Liver (tissue), 3 donors: Measurements from ENCODE around the gene ACOXL.

Source experiments
- EGR1 ChIP-seq, 2 donors: IDR thresholded peaks; 2 replicates each; pipeline ENCODE4 v1.6.1; 2016 to 2018; ENCODE audit warnings: antibody characterized with exemption in 2 of 2, low read depth in 2 of 2
- FOXA1 ChIP-seq: IDR thresholded peaks from 2 replicates; pipeline ENCODE4 v1.6.1; 2016; ENCODE audit warnings: antibody characterized with exemption
- JUND ChIP-seq, 2 donors: IDR thresholded peaks; 2 replicates each; pipeline ENCODE4 v1.6.1; 2016; ENCODE audit warnings: antibody characterized with exemption in 2 of 2
- RAD21 ChIP-seq, 2 donors: IDR thresholded peaks; 2 replicates each; pipeline ENCODE4 v1.6.1; 2016; ENCODE audit warnings: antibody characterized with exemption in 2 of 2, mild to moderate bottlenecking in 2 of 2
- SP1 ChIP-seq: IDR thresholded peaks from 2 replicates; pipeline ENCODE4 v1.6.1; 2018; ENCODE audit warnings: antibody characterized with exemption, mild to moderate bottlenecking
- TAF1 ChIP-seq: conservative IDR thresholded peaks from 2 replicates; pipeline ENCODE4 v1.6.1; 2016; ENCODE audit warnings: antibody characterized with exemption, mild to moderate bottlenecking
- TF ChIP-seq, protein P1 (sequence below): fragments of 150-350 bp; IDR thresholded peaks from 2 replicates; pipeline ENCODE4 v1.5.1; 2017; ENCODE audit warnings: improper control_type of control experiment, low read depth, low read length; ENCODE audit not compliant: missing input control
- TF ChIP-seq, protein P2 (sequence below): IDR thresholded peaks from 2 replicates; pipeline ENCODE4 v1.6.1; 2016; ENCODE audit warnings: antibody characterized with exemption, mild to moderate bottlenecking
- donor health status: healthy.
- donor health status: healthy.

GRCh38 chr2:110874453-110875383 is 142.3 kb downstream of the ACOXL start:
- TF ChIP-seq EGR1 (IDR thresholded peaks at IDR 0.05; ENCODE audit: low read depth in 2 of 2) (no peak), FOXA1 (no peak), TAF1 (no peak), RAD21 (IDR thresholded peaks at IDR 0.05) (no peak), JUND (IDR thresholded peaks at IDR 0.05) (no peak), SP1 (no peak)
- TF ChIP-seq, protein P1, sequence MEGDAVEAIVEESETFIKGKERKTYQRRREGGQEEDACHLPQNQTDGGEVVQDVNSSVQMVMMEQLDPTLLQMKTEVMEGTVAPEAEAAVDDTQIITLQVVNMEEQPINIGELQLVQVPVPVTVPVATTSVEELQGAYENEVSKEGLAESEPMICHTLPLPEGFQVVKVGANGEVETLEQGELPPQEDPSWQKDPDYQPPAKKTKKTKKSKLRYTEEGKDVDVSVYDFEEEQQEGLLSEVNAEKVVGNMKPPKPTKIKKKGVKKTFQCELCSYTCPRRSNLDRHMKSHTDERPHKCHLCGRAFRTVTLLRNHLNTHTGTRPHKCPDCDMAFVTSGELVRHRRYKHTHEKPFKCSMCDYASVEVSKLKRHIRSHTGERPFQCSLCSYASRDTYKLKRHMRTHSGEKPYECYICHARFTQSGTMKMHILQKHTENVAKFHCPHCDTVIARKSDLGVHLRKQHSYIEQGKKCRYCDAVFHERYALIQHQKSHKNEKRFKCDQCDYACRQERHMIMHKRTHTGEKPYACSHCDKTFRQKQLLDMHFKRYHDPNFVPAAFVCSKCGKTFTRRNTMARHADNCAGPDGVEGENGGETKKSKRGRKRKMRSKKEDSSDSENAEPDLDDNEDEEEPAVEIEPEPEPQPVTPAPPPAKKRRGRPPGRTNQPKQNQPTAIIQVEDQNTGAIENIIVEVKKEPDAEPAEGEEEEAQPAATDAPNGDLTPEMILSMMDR, result no peak
- TF ChIP-seq, protein P2, sequence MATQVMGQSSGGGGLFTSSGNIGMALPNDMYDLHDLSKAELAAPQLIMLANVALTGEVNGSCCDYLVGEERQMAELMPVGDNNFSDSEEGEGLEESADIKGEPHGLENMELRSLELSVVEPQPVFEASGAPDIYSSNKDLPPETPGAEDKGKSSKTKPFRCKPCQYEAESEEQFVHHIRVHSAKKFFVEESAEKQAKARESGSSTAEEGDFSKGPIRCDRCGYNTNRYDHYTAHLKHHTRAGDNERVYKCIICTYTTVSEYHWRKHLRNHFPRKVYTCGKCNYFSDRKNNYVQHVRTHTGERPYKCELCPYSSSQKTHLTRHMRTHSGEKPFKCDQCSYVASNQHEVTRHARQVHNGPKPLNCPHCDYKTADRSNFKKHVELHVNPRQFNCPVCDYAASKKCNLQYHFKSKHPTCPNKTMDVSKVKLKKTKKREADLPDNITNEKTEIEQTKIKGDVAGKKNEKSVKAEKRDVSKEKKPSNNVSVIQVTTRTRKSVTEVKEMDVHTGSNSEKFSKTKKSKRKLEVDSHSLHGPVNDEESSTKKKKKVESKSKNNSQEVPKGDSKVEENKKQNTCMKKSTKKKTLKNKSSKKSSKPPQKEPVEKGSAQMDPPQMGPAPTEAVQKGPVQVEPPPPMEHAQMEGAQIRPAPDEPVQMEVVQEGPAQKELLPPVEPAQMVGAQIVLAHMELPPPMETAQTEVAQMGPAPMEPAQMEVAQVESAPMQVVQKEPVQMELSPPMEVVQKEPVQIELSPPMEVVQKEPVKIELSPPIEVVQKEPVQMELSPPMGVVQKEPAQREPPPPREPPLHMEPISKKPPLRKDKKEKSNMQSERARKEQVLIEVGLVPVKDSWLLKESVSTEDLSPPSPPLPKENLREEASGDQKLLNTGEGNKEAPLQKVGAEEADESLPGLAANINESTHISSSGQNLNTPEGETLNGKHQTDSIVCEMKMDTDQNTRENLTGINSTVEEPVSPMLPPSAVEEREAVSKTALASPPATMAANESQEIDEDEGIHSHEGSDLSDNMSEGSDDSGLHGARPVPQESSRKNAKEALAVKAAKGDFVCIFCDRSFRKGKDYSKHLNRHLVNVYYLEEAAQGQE, result no peak
